ENCODE data around the gene APOH. TPM values are rescaled to one million over a fixed set of nuclear protein-coding genes. Genes with fewer than 3 reads are reported as not detected.

The APOH gene
- total and polyA plus RNA-seq, 2 of the 13 experiments (the other 11 are each of a cell fraction or from before 2014, with no cell fraction given): 4,846 to 5,748 TPM

DNA sequence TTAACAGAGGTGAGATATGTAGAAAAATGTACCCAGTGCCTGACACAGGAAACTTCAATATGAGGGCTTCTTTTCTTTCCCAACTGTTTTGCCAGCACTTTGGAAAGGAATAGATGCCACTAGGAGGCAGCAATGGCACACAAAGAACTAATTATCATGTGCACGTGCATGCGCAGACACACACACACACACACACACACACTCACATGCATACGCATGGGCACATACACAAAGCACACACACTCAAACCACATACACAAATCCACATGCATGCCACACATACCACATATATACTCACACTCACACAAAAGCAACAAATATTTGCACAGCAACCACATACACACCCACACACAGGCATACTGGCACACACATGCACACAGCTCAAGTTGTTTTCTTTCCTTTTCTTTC, 28.5 kb downstream of the APOH start (continued):
- TF ChIP-seq MAZ (IDR thresholded peaks at IDR 0.05; ENCODE audit: borderline replicate concordance, low read depth, low read length) (no peak), MAZ (CRISPR knock-in tag; IDR thresholded peaks at IDR 0.05; ENCODE audit: low read depth) (peak; percentile 34; the same call in 1 of the 2 replicates), SP2 (CRISPR knock-in tag; IDR thresholded peaks at IDR 0.05) (no peak), AKAP8 (CRISPR knock-in tag; IDR thresholded peaks at IDR 0.05) (no peak), HIVEP1 (CRISPR knock-in tag; IDR thresholded peaks at IDR 0.05) (no peak), MIXL1 (CRISPR knock-in tag; IDR thresholded peaks at IDR 0.05) (peak; percentile 96), ZNF549 (CRISPR knock-in tag; IDR thresholded peaks at IDR 0.05) (no peak), ZNF44 (CRISPR knock-in tag; IDR thresholded peaks at IDR 0.05) (0 out of 2 replicates have a peak, but pooled peaks have one; percentile 39)
- TF ChIP-seq, protein P1, sequence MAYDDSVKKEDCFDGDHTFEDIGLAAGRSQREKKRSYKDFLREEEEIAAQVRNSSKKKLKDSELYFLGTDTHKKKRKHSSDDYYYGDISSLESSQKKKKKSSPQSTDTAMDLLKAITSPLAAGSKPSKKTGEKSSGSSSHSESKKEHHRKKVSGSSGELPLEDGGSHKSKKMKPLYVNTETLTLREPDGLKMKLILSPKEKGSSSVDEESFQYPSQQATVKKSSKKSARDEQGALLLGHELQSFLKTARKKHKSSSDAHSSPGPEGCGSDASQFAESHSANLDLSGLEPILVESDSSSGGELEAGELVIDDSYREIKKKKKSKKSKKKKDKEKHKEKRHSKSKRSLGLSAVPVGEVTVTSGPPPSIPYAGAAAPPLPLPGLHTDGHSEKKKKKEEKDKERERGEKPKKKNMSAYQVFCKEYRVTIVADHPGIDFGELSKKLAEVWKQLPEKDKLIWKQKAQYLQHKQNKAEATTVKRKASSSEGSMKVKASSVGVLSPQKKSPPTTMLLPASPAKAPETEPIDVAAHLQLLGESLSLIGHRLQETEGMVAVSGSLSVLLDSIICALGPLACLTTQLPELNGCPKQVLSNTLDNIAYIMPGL (CRISPR knock-in tag; IDR thresholded peaks at IDR 0.05; ENCODE audit: borderline replicate concordance in 1 of 2, low read depth in 1 of 2): peak; percentile 84 to 89
- TF ChIP-seq, protein P2, sequence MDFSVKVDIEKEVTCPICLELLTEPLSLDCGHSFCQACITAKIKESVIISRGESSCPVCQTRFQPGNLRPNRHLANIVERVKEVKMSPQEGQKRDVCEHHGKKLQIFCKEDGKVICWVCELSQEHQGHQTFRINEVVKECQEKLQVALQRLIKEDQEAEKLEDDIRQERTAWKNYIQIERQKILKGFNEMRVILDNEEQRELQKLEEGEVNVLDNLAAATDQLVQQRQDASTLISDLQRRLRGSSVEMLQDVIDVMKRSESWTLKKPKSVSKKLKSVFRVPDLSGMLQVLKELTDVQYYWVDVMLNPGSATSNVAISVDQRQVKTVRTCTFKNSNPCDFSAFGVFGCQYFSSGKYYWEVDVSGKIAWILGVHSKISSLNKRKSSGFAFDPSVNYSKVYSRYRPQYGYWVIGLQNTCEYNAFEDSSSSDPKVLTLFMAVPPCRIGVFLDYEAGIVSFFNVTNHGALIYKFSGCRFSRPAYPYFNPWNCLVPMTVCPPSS (IDR thresholded peaks at IDR 0.05): no peak
- TF ChIP-seq, protein P3, sequence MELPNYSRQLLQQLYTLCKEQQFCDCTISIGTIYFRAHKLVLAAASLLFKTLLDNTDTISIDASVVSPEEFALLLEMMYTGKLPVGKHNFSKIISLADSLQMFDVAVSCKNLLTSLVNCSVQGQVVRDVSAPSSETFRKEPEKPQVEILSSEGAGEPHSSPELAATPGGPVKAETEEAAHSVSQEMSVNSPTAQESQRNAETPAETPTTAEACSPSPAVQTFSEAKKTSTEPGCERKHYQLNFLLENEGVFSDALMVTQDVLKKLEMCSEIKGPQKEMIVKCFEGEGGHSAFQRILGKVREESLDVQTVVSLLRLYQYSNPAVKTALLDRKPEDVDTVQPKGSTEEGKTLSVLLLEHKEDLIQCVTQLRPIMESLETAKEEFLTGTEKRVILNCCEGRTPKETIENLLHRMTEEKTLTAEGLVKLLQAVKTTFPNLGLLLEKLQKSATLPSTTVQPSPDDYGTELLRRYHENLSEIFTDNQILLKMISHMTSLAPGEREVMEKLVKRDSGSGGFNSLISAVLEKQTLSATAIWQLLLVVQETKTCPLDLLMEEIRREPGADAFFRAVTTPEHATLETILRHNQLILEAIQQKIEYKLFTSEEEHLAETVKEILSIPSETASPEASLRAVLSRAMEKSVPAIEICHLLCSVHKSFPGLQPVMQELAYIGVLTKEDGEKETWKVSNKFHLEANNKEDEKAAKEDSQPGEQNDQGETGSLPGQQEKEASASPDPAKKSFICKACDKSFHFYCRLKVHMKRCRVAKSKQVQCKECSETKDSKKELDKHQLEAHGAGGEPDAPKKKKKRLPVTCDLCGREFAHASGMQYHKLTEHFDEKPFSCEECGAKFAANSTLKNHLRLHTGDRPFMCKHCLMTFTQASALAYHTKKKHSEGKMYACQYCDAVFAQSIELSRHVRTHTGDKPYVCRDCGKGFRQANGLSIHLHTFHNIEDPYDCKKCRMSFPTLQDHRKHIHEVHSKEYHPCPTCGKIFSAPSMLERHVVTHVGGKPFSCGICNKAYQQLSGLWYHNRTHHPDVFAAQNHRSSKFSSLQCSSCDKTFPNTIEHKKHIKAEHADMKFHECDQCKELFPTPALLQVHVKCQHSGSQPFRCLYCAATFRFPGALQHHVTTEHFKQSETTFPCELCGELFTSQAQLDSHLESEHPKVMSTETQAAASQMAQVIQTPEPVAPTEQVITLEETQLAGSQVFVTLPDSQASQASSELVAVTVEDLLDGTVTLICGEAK (IDR thresholded peaks at IDR 0.05): no peak
- TF ChIP-seq, protein P3 (CRISPR knock-in tag; IDR thresholded peaks at IDR 0.05): no peak
- TF ChIP-seq, protein P4, sequence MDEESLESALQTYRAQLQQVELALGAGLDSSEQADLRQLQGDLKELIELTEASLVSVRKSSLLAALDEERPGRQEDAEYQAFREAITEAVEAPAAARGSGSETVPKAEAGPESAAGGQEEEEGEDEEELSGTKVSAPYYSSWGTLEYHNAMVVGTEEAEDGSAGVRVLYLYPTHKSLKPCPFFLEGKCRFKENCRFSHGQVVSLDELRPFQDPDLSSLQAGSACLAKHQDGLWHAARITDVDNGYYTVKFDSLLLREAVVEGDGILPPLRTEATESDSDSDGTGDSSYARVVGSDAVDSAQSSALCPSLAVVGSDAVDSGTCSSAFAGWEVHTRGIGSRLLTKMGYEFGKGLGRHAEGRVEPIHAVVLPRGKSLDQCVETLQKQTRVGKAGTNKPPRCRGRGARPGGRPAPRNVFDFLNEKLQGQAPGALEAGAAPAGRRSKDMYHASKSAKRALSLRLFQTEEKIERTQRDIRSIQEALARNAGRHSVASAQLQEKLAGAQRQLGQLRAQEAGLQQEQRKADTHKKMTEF (CRISPR knock-in tag; IDR thresholded peaks at IDR 0.05): 0 out of 2 replicates have a peak, but pooled peaks have one; percentile 20
- TF ChIP-seq, protein P5, sequence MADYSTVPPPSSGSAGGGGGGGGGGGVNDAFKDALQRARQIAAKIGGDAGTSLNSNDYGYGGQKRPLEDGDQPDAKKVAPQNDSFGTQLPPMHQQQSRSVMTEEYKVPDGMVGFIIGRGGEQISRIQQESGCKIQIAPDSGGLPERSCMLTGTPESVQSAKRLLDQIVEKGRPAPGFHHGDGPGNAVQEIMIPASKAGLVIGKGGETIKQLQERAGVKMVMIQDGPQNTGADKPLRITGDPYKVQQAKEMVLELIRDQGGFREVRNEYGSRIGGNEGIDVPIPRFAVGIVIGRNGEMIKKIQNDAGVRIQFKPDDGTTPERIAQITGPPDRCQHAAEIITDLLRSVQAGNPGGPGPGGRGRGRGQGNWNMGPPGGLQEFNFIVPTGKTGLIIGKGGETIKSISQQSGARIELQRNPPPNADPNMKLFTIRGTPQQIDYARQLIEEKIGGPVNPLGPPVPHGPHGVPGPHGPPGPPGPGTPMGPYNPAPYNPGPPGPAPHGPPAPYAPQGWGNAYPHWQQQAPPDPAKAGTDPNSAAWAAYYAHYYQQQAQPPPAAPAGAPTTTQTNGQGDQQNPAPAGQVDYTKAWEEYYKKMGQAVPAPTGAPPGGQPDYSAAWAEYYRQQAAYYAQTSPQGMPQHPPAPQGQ (CRISPR knock-in tag; IDR thresholded peaks at IDR 0.05; ENCODE audit: borderline replicate concordance): peak; percentile 67; the same call in 1 of the 2 replicates

All from HepG2 (cell line).